ENCODE measurements around the gene APBA1. TPM values are rescaled to one million over a fixed set of nuclear protein-coding genes. Genes with fewer than 3 reads are reported as not detected.

The APBA1 gene
- total and polyA plus RNA-seq, 9 of the 15 experiments (the other 6 are each of a cell fraction or from before 2014, with no cell fraction given), result 0.01 to 0.02 TPM; not detected in 7

DNA sequence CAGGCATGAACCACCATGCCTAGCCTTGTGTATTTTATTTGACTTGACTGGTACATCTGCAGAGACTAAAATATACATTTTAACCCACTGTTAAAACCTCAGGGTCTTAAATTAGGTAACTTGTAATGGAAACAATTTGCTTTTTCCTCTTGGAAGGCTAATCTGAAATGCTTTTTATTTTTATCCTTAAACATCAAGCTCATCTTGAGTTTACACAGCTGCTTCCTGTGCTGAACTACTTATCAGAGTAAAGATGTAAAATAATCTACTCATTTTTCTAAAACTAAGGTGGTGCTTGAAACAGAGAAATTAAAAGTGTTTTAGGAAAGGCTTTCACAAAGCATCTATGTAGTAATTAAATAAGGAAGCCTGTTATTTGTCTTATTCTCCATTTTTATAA, 203.0 kb downstream of the APBA1 start:
- no peak overlapping the region for H3K4me2 ChIP-seq (ENCODE audit: insufficient read depth, low read length)
- no peaks in the 10 kb centered on the region for H4K20me1 ChIP-seq (replicated peaks; ENCODE audit: control insufficient read depth, insufficient read depth, low read length)
- no peaks in the 10 kb centered on the region for H3K36me3 ChIP-seq (ENCODE audit: control insufficient read depth, insufficient read depth, low read length)
- ChIA-PET POLR2A (no interaction called here), CTCF (ENCODE audit: low intra/inter-chr PET ratio) (no interaction called here)
- no peak for ATAC-seq
- H2AFZ ChIP-seq (ENCODE audit: low read depth, low read length), result no peak overlapping the region
- H3K9ac ChIP-seq (ENCODE audit: insufficient read depth in 1 of 2, low read depth in 2 of 2, low read length in 2 of 2), result no peak overlapping the region
- BruUV-seq (replicated peaks), result no TSS peak
- in situ Hi-C loops (cut with MboI), result no loop called here
- no peaks in the 10 kb centered on the region for H3K4me1 ChIP-seq (replicated peaks in 1 of 2; ENCODE audit: control insufficient read depth in 2 of 2, insufficient read depth in 2 of 2, low read length in 2 of 2)
- H3K79me2 ChIP-seq (ENCODE audit: control insufficient read depth, insufficient read depth, low read length), result no peaks in the 10 kb centered on the region
- no peak for DNase-seq (ENCODE audit: extremely low read depth in 1 of 4, low spot score in 3 of 4)
- TF ChIP-seq HBP1 (CRISPR knock-in tag; IDR thresholded peaks at IDR 0.05), result no peak
- TF ChIP-seq SRSF3 (IDR thresholded peaks at IDR 0.05; ENCODE audit: insufficient read depth, low read length), result no peak
- TF ChIP-seq RBM15 (IDR thresholded peaks at IDR 0.05; ENCODE audit: insufficient read depth, low read length), result no peak
- TF ChIP-seq, protein P1, sequence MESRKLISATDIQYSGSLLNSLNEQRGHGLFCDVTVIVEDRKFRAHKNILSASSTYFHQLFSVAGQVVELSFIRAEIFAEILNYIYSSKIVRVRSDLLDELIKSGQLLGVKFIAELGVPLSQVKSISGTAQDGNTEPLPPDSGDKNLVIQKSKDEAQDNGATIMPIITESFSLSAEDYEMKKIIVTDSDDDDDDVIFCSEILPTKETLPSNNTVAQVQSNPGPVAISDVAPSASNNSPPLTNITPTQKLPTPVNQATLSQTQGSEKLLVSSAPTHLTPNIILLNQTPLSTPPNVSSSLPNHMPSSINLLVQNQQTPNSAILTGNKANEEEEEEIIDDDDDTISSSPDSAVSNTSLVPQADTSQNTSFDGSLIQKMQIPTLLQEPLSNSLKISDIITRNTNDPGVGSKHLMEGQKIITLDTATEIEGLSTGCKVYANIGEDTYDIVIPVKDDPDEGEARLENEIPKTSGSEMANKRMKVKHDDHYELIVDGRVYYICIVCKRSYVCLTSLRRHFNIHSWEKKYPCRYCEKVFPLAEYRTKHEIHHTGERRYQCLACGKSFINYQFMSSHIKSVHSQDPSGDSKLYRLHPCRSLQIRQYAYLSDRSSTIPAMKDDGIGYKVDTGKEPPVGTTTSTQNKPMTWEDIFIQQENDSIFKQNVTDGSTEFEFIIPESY (CRISPR knock-in tag; IDR thresholded peaks at IDR 0.05), result no peak
- no peak for TF ChIP-seq E4F1 (CRISPR knock-in tag; IDR thresholded peaks at IDR 0.05; ENCODE audit: borderline replicate concordance)
- TF ChIP-seq ETV1 (tag; conservative IDR thresholded peaks at IDR 0.05; ENCODE audit: low read depth), result no peak
- H3K4me3 ChIP-seq, result no peak overlapping the region
- no peak for FAIRE-seq
- no peaks in the 10 kb centered on the region for H3K9me1 ChIP-seq (ENCODE audit: control insufficient read depth, insufficient read depth, low read length)
- intact Hi-C loops (cut with micrococcal nuclease), result no loop called here
- no peaks in the 10 kb centered on the region for H3K9me3 ChIP-seq (replicated peaks; ENCODE audit: control insufficient read depth, insufficient read depth, low read depth, low read length)
- H3K27ac ChIP-seq (ENCODE audit: extremely low read depth, low read depth, low read length), result no peak overlapping the region
- H3K27me3 ChIP-seq (ENCODE audit: control insufficient read depth in 2 of 2, insufficient read depth in 2 of 2, low read length in 2 of 2), result peaks cover 0 to 6% of the 10 kb centered on the region in 2 experiments; a peak in 2 of 5 replicates
